ENCODE results near the gene EPHB6. TPM values are rescaled to one million over a fixed set of nuclear protein-coding genes. Genes with fewer than 3 reads are reported as not detected.

Gene EPHB6
- total RNA-seq, 2 experiments from 2014 or later, result 0.41 to 0.57 TPM

DNA sequence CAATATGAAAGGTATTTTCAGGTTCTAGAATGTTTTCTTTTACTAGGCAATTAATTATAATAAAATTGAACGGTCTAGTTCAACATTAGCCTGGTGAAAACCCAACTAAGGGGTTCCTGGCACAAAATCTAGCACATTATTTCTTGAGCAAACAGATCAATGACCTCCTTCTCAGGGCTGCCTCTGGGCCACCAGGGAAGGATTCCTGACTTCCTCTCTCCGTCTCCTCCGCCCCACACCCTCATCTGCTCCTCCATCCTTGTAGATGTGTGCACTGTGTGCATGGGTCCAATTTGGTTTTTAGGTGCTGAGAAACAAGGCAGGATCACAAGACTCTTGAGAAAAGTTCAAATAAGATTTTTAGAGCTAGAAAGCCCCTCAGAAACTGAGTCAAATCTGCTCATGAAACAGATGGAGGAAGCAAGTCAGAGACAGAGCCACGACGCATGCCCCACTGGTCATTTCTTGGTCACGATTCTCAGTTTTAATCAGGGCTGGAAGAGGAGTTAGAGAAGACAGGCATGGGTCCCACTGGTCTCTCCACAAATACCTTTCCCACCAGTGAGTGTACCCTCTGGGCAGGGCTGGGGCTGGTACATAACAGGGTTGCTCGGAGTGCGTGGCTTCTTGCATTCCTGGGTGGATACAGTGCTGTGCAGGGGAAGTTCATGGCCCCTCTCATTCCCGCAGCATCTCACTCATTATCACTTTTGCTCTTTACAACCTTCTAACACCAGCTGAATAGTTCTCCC is 26.9 kb downstream of the EPHB6 start:
- no TSS peak for BruUV-seq (replicated peaks)
- no peaks in the 10 kb centered on the region for H3K9me2 ChIP-seq (ENCODE audit: insufficient read depth, low read length)
- intact Hi-C loops (cut with micrococcal nuclease; ENCODE audit: unreplicated experiment), result loop anchor here (1.0 to 2.0 kb wide), 2 partner anchors 121 to 334 kb away; no protein-coding TSS in a partner anchor
- no peak for DNase-seq (ENCODE audit: low spot score)
- no peak overlapping the region for H3K27ac ChIP-seq (ENCODE audit: low read depth, low read length, poor library complexity, severe bottlenecking)
- no peaks in the 10 kb centered on the region for H3K36me3 ChIP-seq (ENCODE audit: insufficient read depth, low read length)
- no peaks in the 10 kb centered on the region for H3K4me1 ChIP-seq (ENCODE audit: insufficient read depth, low read length, poor library complexity, severe bottlenecking)
- H4K20me1 ChIP-seq (ENCODE audit: insufficient read depth, low read length), result no peaks in the 10 kb centered on the region
- ChIA-PET POLR2A (interaction anchor here (1.4 kb wide), 1 partner anchor 111 kb away, joined by 4 read pairs; no protein-coding TSS in a partner anchor), CTCF (ENCODE audit: unreplicated experiment) (interaction anchor here (0.6 to 1.5 kb wide), 2 partner anchors 20 to 122 kb away, joined by 3 to 6 read pairs; no protein-coding TSS in a partner anchor)
- no peak overlapping the region for H3K4me2 ChIP-seq (ENCODE audit: low read length)
- no peak overlapping the region for H2AFZ ChIP-seq (ENCODE audit: low read length)
- no peaks in the 10 kb centered on the region for H3K9me3 ChIP-seq (ENCODE audit: low read length)
- H3K79me2 ChIP-seq (ENCODE audit: insufficient read depth, low read depth, low read length), result no peaks in the 10 kb centered on the region
- H3K4me3 ChIP-seq (ENCODE audit: low read depth, low read length, poor library complexity, severe bottlenecking), result no peak overlapping the region
- TF ChIP-seq EZH2phosphoT487 (IDR thresholded peaks at IDR 0.05; ENCODE audit: borderline replicate concordance, low read depth, low read length) (no peak), CTCF (conservative IDR thresholded peaks at IDR 0.05; ENCODE audit: low read length) (no peak)

DNA sequence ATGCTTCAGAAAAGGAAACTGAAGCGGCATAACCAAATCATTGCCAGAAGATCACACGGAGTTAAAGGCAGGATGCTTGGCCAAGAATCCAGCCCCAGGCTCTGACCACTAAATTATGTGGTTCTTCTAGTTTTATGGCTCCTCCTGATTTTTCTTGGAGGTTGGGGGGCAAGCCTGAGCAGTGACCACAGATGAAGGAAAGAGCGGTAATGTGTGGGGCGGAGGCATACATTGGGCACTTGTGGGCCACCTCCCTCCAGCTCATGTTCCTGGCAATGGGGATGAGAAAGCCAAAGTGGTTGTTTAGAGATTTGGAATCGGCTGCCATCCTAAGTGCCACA is 27.4 kb downstream of the EPHB6 start:
- intact Hi-C loops (cut with micrococcal nuclease; ENCODE audit: unreplicated experiment), result no loop called here
- Histone ChIP-seq H3K9me2 (ENCODE audit: insufficient read depth, low read length) (no peaks in the 10 kb centered on the region), H3K36me3 (ENCODE audit: insufficient read depth, low read length) (no peaks in the 10 kb centered on the region), H3K4me3 (ENCODE audit: low read depth, low read length, poor library complexity, severe bottlenecking) (no peak overlapping the region), H4K20me1 (ENCODE audit: insufficient read depth, low read length) (no peaks in the 10 kb centered on the region), H3K4me2 (ENCODE audit: low read length) (no peak overlapping the region), H3K79me2 (ENCODE audit: insufficient read depth, low read depth, low read length) (no peaks in the 10 kb centered on the region), H2AFZ (ENCODE audit: low read length) (no peak overlapping the region), H3K27ac (ENCODE audit: low read depth, low read length, poor library complexity, severe bottlenecking) (no peak overlapping the region), H3K4me1 (ENCODE audit: insufficient read depth, low read length, poor library complexity, severe bottlenecking) (no peaks in the 10 kb centered on the region), H3K9me3 (ENCODE audit: low read length) (no peaks in the 10 kb centered on the region)
- CTCF ChIA-PET (ENCODE audit: unreplicated experiment), result no interaction called here
- no peak for TF ChIP-seq CTCF (conservative IDR thresholded peaks at IDR 0.05; ENCODE audit: low read length)
- no peak for TF ChIP-seq EZH2phosphoT487 (IDR thresholded peaks at IDR 0.05; ENCODE audit: borderline replicate concordance, low read depth, low read length)
- POLR2A ChIA-PET, result no interaction called here
- DNase-seq (ENCODE audit: low spot score), result no peak
- BruUV-seq (replicated peaks), result no TSS peak

DNA sequence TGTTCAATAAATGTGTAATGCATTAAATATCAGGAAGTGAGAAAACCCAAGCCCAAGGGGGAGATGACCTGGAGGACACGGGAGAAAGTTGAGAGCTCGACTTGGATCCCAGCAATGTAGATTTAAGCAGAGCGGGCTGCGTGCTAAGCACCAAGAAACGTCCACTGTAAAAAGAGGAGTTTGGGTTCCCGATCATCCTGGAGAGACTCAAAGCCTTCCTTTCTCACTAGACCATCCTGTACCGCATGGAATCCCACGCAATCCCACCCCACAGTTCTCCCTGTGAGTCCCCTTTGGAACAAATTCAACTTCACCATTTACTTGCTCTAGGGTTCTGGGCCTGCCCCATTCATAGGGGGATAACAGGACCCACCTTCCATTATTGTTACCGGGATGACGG is 28.3 kb downstream of the EPHB6 start:
- BruUV-seq (replicated peaks), result no TSS peak
- ChIA-PET CTCF (ENCODE audit: unreplicated experiment) (no interaction called here), POLR2A (no interaction called here)
- no peaks in the 10 kb centered on the region for H3K9me2 ChIP-seq (ENCODE audit: insufficient read depth, low read length)
- no peak for DNase-seq (ENCODE audit: low spot score)
- no peaks in the 10 kb centered on the region for H4K20me1 ChIP-seq (ENCODE audit: insufficient read depth, low read length)
- intact Hi-C loops (cut with micrococcal nuclease; ENCODE audit: unreplicated experiment), result no loop called here
- TF ChIP-seq EZH2phosphoT487 (IDR thresholded peaks at IDR 0.05; ENCODE audit: borderline replicate concordance, low read depth, low read length), result no peak
- TF ChIP-seq CTCF (conservative IDR thresholded peaks at IDR 0.05; ENCODE audit: low read length), result no peak
- H3K9me3 ChIP-seq (ENCODE audit: low read length), result no peaks in the 10 kb centered on the region
- no peak overlapping the region for H2AFZ ChIP-seq (ENCODE audit: low read length)
- H3K79me2 ChIP-seq (ENCODE audit: insufficient read depth, low read depth, low read length), result no peaks in the 10 kb centered on the region
- H3K36me3 ChIP-seq (ENCODE audit: insufficient read depth, low read length), result no peaks in the 10 kb centered on the region
- H3K4me3 ChIP-seq (ENCODE audit: low read depth, low read length, poor library complexity, severe bottlenecking), result no peak overlapping the region
- no peak overlapping the region for H3K27ac ChIP-seq (ENCODE audit: low read depth, low read length, poor library complexity, severe bottlenecking)
- H3K4me2 ChIP-seq (ENCODE audit: low read length), result no peak overlapping the region
- H3K4me1 ChIP-seq (ENCODE audit: insufficient read depth, low read length, poor library complexity, severe bottlenecking), result no peaks in the 10 kb centered on the region

Data from OCI-LY7 (cell line).